Fibroblast of skin of scalp (primary cell): ENCODE results near the gene RCAN3.
"Not testable (repeated sequence)": the region's sequence is repeated elsewhere in the genome, so short reads cannot be mapped to it uniquely, and the experiment has no call there.

Source experiments
- DNase-seq: peaks from one replicate; pipeline ENCODE4 v3.0.0-alpha.2; 2013

Gene RCAN3

DNA sequence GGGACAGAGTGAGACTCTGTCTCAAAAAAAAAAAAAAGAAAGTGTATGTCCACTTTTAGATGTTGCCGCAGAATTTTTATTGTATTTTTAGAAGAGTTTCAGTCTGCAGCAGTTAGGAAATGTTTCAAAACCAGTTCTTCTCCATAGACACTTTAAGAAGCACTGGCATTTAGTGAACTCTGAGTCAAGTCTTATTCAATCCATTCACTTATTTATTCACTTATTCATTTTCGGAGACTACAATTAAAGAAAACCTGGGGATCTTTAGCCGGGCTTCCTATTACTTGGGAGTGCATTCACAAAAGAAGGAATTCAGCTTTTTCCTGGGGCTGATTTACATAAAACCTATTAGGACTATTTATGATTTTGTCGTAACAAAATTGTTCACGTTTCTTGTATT is 12.3 kb downstream of the RCAN3 start:
- DNase-seq: no peak

GRCh38 chr1:24515671-24516209 is 13.1 kb downstream of the RCAN3 start:
- DNase-seq: peak; percentile 21

DNA sequence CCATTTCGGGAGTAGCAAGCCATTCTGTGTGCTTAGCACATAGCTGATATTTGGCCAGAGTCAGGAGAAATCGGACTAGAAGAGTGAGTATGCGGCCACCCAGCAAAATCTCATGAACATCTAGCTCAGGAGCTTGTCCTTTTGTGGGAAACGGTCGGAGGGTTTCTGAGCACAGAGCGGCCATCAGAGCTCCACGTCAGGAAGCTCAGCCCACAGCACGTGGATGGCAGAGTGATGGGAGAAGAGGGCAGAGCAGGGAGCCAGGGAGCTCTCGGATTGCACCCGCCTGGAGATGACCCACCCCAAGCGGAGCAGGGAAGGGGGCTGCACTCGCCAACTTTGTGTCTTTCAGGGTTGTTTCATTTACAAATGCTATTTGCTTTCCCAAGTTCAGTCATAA is 13.9 kb downstream of the RCAN3 start:
- no peak for DNase-seq

DNA sequence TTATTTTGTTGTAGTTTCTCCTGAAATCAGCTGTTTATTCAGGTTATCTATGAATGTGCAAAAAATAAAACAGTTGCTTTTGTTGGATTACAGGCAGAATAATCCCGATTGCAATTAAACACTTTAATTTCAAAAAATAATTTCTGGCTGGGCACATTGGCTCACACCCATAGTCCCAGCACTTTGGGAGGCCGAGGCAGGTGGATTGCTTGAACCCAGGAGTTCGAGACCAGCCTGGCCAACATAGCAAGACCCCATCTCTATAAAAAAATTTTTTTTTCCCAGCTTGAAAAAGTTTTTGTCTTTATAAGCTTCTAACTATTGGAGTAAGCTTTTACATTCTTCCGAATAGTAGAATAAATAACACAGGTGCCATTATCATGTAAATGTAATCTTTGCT is 15.3 kb downstream of the RCAN3 start:
- no peak for DNase-seq

GRCh38 chr1:24520282-24520681 is 17.6 kb downstream of the RCAN3 start:
- not testable (repeated sequence) for DNase-seq

GRCh38 chr1:24525606-24526005 is 23.0 kb downstream of the RCAN3 start:
- DNase-seq: no peak

GRCh38 chr1:24526045-24526444 is 23.4 kb downstream of the RCAN3 start:
- no peak for DNase-seq

DNA sequence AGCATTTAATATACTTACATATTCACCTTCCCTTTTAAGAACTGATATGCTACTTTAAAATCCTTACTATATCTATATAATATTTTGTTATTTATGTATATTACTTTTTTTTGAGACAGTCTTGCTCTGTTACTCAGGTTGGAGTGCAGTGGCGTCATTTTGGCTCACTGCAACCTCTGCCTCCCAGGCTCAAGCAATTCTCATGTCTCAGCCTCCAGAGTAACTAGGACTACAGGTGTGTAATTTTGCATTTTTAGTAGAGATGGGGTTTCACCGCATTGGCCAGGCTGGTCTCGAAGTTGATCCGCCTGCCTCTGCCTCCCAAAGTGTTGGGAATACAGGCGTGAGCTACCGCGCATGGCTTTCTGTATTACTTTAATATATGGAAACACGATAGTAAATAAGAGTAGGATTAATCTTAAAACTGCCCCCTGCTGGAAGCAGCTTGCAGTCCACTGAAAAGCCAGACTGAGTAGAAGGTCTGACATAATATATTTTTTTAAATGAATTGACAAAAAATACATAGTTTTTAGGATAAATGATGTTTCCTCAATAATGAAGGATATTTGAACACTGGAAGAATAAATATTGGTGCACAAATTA is 24.4 kb downstream of the RCAN3 start:
- peak; percentile 19 for DNase-seq

GRCh38 chr1:24528744-24529143 is 26.1 kb downstream of the RCAN3 start:
- DNase-seq: no peak

GRCh38 chr1:24529292-24529691 is 26.7 kb downstream of the RCAN3 start:
- not testable (repeated sequence) for DNase-seq

GRCh38 chr1:24535021-24535424 is 32.4 kb downstream of the RCAN3 start:
- no peak for DNase-seq

DNA sequence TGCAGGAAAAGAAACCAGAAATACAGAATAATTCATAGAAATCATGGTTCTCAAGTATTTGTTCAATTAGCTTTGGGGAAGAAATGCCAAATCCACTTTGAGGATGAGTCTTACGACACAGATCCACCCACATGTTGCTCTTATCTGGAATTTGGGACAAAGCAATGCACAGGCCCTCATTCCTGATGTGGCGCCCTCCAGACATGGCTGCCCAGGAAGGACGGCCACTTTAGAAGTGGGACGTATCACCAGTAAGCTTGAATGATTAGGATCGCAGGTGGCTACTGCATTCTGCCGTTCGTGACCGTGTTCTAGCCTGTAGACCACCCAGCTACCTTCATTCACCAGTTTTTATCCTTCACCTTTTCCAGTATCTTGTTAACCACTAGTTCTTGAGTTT is 33.1 kb downstream of the RCAN3 start:
- no peak for DNase-seq

GRCh38 chr1:24536391-24536840 is 33.8 kb downstream of the RCAN3 start:
- DNase-seq: peak; percentile 18

DNA sequence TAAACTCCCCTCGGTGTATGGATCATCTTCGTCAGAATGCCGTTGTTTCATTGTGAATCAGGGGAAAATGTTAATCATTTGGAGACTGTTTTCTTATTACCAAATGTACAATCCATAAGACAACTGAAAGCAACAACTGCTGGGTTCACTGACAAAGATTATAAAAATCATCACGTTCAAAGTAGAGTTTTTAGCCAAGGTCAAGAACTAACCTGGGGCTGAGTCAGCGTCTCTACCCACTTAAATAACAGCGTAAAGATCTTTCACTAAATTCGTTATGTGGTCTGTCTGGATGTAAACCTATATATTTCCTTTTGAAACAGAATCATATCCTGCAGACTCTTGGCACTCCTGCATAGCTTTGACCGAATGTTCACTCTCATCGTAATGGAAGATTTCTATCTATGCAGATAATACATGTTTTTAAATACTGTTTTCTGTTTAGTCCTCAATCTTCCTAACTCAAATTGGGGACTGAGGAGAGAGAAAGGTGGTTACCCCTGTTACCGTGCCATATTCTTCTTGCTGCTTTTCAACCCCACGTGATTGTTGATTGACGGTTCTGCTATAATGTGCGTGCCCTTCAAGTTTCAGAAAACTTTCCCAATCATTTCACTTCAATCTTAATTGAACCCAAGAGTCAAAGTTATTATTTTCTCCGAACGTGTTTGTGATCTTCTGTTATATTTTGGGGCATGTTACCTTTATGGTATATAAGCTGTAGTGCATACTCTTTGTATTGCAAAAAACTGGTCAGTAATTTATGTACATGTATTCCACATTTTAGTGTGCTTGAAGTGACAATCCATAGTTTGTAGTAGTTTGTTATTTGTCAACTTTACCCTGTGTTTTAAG is 37.6 kb downstream of the RCAN3 start:
- DNase-seq: no peak

DNA sequence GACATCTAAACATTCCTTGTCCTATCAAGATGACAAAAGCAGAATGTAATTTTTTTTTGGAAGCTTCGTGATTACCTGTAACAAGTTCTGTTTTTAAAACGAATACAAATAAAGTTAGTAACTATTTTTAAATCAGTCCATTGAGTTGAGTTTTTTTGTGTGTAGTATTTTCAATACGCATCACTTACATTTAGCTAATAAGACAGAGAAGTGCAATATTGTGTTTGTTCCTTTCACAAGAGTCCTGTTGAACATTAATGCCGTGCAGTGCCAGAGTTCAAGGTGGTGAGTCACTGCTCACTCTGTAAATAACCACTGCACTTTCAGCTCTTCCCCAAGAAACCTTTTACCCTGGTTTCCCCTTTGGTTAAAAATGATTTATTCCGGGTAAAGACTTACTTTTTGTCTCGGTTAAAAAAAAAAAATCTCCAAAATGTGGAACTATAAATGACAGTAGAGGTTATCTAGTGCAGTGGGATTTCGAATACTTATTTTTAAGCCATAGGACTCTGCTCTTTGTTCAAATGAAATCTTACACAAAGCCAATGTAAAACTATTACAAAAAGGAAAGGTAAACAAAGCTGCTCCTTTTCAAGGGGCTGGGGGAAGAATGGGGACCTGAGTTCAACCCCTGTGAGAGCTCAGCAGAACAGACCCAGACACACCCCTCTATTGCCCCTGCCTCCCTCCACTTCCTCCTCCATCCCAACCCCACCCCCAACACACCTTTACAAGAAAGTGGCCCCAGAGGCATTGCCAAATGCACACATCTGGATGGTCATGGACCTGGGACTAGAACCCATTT is 38.5 kb downstream of the RCAN3 start:
- DNase-seq: peak; percentile 40

DNA sequence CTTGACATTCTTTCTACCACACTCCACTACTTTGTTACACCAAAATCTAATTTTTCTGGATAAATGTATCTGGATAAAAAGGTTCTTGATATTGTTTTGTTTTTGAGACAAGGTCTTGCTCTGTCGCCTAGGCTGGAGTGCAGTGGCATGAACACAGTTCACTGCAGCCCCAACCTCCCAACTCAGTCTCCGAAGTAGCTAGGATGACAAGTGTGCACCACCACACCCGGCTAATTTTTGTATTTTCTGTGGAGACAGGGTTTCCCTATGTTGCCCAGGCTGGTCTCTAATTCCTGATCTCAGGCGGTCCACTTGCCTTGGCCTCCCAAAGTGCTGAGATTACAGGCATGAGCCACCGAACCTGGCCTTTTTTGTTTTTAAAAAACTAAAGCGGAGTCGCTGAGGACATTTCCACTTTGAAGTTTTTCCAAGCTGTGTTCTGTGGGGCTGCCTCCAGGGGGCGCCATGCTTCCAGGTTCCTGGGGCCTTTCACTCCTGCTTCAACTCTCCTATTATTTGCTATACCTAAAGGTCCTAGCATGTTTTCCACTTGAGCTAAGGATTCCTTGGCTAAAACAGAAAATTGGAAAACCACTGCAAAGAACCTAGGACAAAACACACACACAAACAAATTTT is 39.2 kb downstream of the RCAN3 start:
- no peak for DNase-seq

DNA sequence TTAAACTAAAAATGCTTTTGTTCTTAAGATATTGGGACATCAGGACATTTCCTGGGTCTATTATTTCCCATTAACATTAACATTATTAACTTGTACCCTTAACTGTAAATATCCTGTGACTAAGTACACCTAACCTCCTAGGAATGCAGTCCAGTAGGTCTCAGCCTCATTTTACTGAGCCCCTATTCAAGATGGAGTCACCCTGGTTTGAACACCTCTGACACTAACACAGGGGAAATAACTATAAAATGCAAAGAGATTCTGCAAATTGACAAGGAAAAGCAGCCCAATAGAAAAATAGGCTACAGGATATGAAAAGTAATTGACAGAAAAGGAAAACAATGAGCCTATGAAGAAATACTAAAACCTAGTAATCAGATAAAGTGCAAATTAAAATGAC is 41.6 kb downstream of the RCAN3 start:
- DNase-seq: no peak

DNA sequence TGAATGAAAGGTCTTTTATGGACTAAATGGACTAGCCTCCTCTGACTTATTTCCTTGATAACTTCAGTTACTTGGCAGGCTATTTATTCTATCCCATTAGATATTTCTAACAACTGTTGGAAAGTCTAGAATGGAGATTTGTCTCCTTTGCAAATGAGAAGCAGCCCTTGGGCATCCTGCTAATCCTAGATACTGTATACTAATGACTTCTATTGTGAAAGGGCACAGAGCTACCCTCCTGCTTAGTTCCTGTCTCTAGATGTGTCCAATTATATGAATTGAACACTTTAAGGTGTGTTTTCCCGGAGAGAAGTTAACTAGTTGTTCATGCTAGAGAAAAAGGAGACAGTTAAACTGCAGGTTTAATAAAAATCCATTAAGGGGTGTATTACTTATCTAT is 43.0 kb downstream of the RCAN3 start:
- DNase-seq: no peak

- DNase-seq: no peak
Observed at GRCh38 chr1:24547195-24547594, 44.6 kb downstream of the RCAN3 start.

- DNase-seq: no peak
Observed at GRCh38 chr1:24548070-24548469, 45.4 kb downstream of the RCAN3 start.

DNA sequence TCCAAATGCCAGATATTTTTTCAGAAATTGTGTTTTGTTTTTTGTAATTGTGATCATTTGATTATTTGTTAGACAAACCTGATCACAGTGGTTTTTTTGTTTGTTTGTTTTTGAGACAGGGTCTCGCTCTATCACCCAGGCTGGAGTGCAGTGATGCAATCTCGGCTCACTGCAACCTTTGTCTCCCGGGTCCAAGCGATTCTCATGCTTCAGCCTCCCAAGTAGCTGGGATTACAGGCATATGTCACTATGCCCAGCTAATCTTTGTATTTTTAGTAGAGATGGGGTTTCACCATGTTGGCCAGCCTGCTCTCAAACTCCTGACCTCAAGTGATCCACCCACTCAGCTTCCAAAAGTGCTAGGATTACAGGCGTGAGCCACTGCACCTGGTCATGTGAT is 46.6 kb downstream of the RCAN3 start:
- DNase-seq: not testable (repeated sequence)

GRCh38 chr1:24551290-24551959 is 48.8 kb downstream of the RCAN3 start:
- DNase-seq: no peak
